HG02759 (cell line): ENCODE measurements around the gene ANKS1B.
A peak's percentile ranks its signal among the peaks of the same experiment; 100 is the strongest.

Experiments
- ATAC-seq: cut with Tn5 transposase; IDR thresholded peaks from one replicate; pipeline ENCODE4 v1.9.1; 2021; ENCODE audit warnings: mild to moderate bottlenecking, moderate library complexity; ENCODE audit not compliant: unreplicated experiment

ANKS1B gene

DNA sequence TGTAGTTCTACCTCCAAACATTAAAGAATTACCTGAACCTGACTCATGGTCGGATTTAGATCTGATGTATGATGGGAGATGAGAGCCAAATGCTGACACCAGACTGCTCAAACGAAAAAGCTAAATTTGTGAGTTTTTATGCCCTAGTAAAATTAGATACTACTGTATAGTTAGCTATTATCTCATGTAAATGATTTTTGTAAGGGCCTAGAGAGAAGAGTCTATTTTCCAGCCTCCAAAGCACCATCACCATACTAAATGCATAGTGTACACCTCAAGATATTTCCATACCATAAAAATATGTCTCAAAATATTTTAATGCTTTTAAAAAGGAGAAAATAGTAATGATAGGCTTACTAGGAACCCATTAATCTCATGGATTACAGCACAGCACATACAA is 18.3 kb downstream of the ANKS1B start:
- no peak for ATAC-seq

DNA sequence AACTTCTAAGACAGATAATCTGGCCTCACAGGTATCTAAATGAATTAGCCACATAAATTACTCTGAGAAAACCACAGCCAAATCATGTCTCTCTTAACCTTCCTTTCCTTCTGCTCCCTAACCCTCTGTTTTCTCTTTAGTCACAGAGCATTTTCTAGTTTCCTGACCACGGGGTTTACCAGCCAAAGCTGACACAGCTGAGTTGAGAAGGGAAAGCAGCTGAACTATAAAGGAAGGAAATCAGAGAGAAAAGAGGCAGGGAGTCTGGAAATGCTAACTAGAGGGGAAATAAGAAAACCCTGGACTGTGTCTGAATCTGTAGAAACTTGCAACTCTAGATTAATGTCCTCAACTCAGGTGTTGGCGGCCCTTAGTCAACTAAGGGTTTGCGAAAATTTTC is 24.4 kb downstream of the ANKS1B start:
- no peak for ATAC-seq

DNA sequence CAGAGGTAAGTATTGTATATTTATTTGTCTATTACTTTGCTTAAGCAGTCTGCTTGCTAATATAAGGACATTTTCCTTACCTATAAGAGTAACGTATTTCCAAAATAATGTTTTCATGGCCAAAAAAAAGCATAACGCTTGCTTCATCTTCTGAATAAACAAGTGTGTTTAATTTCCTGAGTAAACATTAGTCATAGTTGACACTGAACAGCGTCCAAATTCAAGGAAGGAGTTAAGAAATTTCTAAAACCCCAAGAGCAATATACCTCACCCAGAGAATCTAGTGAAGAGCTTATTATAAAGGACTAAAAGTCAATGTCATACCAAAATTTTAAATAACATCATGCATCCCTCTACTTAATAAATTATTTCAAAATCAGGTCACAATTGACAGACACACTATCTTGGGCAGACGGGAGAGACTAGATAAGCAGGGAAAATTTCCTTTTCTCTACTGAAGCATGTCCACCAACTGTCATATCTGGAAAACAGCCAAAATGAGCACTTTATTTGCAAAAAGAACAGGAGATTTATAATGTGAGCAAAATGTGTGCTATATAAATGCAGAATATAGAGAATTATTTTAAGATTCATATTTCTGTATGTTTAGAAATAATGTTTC is 25.1 kb downstream of the ANKS1B start:
- no peak for ATAC-seq

DNA sequence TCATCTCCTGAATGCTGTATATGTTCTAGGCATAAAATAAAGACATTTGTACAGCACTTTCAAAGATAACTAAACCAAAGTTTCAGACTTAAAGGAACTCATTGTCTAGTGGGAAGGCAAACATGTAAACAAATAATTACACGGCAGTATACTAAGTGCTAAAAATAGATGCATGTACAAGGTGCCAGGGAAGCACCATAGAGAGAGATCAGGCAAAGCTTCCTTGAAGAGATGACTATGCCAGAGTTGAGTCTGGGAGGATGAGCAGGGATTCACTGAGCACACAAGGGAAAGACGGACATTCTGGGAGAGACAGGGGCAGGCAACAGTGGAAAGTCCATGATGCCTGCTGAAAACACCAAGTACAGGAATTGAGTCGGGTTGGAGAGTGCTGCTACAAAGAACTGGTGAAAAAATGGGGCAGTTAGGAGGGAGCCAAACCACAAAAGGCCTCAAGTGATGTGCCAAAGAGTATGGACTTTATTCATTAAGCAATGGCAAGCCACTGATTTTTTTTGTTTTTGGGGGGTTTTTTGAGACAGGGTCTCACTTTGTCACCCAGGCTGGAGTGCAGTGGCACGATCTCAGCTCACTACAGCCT is 26.8 kb downstream of the ANKS1B start:
- no peak for ATAC-seq

DNA sequence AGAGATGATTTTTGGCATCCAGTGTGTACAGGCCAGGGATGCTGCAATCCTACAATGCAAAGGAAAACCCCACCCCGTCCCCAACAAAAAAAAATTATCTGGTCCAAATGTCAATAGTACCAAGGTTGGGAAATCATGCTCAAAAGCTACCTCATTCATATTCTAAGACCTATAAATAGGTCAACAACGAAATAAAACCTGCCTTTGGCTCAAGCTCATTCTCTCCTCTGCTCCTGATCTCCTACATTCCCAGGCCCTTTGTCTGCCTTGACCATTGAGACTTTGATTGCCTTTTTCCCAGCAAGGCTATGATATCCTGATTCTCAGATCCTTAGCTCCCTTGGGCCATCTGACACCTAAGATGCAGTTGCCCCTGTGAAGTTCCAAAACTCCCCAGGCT is 30.0 kb downstream of the ANKS1B start:
- ATAC-seq: no peak

DNA sequence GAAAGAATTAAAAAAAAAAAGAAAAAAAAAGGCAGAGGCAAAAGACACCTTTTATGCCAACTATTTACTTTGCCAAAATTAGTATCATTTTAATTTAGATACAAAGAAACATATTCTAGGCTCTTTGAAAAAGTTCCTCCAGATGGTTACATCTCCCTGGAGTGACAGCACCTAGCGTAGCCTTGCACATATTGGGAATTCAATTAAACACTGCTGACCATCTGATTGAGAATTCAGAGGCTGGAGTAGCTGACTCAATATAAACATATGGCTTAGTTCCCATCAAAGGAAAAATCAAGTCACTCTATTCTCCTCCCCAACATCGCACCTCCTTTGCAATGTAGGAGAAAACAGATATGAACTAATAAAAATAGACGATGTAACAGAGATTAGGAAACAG is 36.4 kb downstream of the ANKS1B start:
- no peak for ATAC-seq

DNA sequence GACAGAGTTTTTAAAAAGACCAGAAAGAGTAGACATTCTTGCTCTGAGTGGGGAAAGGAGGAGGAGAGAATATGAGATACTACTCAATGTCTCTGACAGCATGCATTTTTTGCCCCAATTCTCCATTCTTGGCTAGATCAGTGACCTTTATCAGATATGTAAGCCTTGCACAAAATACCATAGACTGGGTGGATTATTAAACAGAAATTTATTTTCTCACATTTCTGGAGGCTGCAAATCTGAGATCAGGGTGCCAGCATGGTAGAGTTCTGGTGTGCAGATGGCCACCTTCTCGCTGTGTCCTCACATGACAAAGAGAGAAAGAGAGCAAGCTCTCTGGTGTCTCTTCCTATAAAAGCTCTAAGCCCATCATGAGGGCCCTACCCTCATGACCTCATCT is 38.6 kb downstream of the ANKS1B start:
- no peak for ATAC-seq

DNA sequence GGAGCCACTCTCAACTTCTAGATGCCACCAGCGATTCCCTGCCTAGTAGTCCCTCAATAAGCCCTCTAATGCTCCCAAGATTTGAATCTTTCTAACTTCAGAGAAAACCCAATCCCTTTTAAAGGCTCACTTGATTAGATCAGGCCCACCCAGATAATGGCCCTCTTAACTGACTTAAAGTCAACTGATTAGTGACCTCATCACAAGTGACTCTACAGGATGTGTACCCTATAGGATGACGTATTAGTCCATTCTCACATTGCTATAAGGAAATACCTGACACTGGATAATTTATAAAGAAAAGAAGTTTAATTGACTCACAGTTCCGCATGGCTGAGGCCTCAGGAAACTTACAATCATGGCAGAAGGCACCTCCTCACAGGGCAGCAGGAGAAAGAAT is 49.1 kb downstream of the ANKS1B start:
- ATAC-seq: no peak

DNA sequence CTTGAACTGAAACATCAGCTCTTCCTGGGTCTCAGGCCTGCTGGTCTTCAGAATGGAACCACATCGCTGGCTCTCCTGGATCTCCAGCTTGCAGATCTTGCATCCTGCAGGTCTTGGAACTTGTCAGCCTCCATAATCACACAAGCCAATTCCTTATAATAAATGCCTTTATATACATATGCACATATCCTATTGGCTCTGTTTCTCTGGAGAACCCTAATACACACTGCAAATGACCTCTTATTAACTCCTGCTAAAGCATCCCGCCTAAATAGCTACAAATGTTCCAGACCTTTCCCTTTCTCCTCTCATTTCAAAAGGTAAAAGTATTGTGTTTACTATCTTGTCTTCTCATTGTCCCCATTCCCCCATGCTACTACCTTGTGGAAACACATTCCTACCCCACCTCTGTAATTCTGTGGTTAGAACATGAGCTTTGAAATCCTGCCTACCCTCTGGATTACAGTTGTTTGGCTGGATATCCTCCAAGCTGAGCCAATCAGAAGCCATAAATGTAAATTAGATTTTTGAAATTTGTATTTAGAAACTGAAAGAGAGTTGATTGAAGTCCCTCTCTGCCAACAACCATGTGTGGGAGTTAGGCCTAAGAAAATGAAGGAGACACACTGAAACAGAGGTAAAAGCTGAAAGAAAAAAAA is 58.1 kb downstream of the ANKS1B start:
- no peak for ATAC-seq

DNA sequence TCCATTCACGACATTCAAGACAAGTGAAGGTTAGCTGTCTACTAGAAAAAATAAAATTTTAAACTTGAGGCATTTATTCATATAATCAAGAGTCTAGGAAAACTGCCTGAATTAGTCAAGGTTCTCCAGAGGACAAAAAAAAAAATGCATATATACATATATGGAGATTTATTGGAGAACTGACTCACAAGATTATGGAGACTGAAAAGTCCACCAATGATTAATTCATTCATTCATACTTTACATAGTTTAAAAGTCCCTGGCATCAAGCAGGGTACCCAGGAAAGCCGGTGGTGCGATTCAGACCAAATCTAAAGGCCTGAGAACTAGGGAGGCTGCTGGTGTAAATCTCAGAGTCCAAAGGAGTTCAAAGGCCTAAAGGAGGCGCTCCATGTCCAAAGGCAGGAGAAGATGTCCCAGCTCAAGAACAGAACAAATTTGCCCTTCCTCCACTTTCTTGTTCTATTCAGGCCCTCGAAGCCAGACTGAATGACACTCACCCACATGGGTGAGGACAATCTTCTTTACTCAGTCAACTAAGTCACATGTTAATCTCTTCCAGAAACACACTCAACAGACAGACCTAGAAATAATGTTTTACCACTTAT is 64.3 kb downstream of the ANKS1B start:
- no peak for ATAC-seq

DNA sequence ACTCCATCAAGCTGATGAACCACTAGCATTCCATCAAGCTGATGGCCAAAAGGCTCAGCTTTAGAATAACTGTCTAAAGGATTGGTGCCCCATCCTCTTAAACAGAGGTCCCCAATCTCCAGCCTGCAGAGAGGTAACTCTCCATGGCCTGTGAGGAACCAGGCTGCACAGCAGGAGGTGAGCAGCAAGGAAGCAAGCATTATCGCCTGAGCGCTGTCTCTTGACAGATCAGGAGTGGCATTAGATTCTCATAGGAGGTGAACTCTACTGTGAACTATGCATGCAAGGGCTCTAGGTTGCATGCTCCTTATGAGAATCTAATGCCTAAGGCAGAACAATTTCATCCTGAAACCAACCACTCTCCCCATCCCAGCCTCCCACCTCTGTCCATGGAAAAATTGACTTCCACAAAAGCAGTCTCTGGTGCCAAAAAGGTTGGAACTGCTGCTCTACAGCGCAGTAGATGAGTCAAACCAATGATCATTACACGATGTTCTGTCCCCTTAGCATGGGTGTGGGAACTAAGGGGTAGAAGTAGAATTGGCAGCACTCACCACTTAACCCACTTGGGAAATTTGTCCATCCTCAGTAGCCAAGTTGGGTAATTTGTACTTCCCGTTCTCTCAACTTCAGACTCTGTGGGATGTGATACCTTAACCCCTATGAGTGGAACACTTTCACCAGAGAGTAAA is 66.9 kb downstream of the ANKS1B start:
- no peak for ATAC-seq

DNA sequence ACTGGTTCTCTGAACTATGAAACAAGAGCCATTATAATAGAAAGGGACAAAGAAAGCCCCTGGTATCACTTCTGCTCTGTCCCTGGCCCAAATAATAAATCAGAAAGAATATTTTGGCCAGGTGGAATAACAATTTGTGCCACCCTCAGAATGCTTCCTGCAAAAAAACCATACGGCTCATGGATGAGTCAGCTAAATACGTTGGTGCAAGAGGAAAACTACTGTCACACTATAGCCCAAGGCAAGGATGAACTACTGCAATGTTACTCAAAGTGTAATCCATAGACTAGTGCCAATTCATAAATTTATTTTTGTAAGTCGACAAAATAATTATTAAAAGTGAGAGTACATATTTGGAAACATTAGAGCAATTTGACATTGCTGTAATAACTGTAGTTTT is 68.2 kb downstream of the ANKS1B start:
- no peak for ATAC-seq

DNA sequence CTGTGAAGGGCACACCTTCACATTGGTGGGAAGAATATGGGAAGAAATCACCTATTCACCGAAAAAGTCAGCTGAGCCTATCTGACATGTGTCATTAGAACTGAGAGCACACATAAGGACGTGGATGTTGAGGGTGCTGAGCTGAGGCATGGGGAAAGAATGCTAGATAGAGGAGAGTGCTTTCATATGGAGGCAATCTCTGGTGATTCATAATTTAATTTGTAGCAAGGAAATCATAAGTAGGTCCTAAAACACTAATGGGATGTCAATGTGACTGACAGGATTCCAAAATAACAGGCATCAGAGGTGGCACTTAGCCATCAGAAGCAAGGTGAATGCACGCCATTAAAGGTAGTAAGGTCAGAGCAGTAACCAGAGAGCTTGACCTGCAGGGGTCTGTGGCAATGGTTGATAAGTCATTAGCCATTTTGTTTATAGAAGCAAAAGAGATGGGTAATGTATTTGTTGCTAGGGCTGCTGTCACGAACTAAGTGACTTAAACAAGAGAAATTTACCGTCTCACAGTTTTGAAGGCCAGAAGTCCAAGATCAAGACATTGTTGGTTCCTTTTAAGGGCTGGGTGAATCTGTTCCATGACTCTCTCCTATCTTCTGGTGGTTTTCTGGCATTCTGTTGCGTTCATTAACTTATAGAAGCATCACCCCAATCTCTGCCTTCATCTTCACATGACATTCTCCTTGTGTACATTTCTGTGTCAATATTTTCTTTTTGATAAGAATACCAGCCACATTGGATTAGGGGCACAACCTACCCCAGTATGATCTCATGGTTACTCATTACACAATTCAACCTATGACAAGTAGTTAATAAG is 69.3 kb downstream of the ANKS1B start:
- ATAC-seq: no peak

DNA sequence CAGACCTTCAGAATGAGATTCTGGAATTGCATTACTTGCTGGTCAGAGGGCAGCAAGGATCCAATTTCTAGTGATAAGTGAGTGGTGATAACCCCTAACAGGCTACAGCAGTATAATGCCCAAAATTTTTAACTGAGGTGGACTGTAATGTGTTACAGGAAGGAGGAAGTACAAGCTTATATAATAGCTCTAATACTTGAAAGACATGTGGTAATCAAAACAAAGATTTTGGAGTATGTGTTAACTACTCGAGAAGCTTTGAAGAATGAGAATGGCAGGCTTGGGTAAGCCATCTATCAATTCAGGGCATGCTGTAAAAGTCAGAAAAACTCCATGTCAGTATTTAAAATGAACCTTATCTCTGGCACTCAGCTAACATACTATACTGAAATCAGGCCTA is 70.5 kb downstream of the ANKS1B start:
- no peak for ATAC-seq

DNA sequence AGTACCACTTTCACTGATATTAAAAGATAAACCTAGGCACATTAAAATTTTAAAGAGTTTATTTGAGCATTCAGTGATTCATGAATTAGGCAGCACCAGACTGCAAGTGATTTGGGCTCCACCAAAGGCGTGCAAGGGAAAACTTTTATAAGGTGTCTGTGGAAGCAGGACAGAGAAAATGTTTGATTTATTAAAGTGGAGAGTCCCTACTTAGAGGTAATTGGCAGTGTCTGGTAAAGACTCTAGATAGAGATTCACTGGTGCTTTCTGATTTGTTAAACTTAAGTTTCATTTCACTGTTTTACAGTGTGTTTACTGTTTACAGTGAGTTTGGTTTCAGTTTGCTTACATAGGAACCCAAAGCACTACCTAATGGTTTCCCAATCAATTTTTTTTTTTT is 72.8 kb downstream of the ANKS1B start:
- ATAC-seq: peak; percentile 83

DNA sequence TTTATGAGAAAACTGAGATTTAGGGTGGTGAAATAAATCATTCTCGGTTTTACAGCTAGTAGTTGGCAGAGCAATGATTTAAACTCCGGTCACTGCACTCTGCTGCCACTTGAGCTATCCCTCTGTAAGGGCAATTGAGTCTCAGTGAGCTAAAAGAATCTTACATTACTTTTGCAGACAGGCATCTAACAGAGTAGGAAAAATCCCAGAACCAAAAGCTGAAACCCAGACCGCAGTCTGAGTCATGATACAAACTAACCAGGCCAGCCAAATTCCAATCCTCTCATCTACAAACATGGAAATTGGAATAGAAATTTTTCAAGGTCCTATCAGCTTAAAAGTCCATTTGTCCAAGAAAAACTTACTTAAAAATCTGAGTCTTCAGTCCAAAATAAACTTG is 73.7 kb downstream of the ANKS1B start:
- no peak for ATAC-seq

DNA sequence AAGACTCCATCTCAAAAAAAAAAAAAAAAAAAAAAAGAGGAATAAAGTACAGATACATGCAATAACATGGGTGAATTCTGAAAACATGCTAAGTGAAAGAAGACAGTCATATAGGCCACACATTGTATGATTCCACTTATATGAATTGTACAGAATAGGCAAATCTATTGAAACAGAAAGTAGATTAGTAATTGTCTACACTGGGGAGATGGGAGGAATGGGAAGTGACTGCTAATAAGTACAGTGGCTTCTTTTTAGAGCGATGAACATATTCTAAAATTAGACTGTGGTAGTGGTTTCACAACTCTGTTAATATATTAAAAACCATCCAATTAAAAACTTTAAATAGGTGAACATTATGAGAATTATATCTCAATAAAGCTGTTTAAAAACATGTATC is 74.4 kb downstream of the ANKS1B start:
- no peak for ATAC-seq

DNA sequence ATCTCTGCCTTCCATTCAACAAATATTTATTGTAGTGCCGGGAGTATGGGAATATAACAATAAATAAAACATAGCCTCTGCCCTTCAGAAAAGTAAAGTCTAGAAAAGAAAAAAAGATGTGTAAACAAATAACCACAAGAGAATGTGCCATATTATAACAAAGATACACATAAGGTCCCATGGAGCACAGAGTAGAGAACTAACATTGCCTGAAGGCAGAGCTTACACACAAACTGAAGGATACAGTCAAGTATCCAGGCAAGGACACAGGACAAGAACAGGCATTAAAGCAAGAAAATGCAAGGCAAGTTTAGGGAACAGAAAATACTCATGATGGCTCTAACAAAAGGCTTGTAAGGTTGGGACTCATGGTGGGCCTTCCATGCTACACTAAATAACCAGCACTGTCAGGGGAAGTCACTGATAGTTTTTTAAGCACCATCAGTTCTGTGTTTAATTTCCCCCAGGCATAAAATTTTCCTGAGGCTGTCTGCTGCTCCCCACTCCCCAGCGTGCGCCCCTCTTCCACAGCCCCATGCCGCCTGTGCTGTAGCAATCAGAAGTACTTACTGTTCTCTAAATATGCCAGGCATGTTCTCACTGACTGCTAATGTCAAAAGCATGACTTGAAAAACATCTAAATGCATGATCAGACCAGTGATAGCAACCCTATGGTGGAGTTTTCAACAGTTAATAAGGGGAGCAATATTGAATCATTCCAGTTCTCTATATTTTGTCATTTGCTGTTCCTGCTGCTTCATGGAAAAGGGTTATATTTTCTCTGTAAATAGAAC is 77.8 kb downstream of the ANKS1B start:
- ATAC-seq: no peak

DNA sequence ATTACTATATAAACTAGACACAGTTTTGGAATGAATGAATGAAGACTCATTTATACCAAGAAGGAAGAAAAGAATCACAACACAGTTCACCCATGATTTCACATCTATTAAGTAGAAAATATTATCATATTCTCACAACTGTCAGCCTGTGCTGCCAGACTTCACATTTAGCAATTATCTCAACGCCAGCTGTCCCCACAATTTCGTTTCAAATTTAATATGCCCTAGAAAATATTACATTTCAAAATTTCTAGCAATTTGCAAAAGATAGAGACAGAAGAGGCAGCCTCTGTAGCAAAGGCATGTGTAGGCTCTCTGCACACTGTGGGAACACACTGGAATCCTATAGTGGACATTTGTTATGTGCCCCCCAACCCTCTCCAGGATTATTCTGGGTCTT is 83.6 kb downstream of the ANKS1B start:
- ATAC-seq: no peak

DNA sequence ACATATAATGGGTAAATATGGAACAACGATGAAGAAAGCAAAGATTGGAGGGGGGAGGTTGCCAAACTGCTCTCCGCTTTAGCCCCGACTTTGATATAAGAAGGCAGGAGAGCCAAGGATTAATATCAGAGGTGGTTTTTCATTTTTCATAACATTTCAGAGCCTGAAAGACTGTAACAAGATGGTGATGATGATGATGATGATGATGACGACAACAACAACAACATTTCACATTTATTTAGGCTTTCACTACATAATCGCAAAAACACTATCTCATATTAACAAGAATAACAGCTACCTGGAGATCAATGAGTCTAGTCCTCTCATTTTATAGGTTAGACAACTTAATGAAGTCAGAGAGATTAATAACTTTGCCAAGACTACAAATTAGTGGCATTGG is 86.1 kb downstream of the ANKS1B start:
- no peak for ATAC-seq
